ENCODE results near the gene ZNRF3. TPM values are rescaled to one million over a fixed set of nuclear protein-coding genes. Genes with fewer than 3 reads are reported as not detected.

The ZNRF3 gene
- total and polyA plus RNA-seq, 2 donors (not counting 1 experiment from before 2014, with no cell fraction given), result 0.21 to 0.71 TPM

DNA sequence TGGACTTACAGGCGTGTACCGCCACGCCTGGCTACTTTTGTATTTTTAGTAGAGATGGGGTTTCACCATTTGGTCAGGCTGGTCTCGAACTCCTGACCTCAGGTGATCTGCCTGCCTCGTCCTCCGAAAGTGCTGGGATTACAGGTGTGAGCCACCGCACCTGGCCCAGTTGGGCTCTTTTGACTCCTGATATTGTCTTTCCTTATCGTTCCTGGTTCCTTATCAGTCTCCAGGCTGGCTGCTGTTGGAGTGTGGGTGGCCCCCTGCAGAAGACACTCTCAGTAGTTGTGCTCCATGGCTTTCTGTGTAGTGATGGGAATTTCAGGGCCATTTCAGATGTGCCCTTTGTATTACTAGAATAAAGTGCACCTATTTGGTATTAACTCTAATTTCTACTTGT is 123.0 kb downstream of the ZNRF3 start:
- ChIA-PET CTCF (interaction anchor here (0.7 kb wide), 1 partner anchor 240 kb away, joined by 3 read pairs; no protein-coding TSS in a partner anchor), POLR2A (no interaction called here)
- no peak overlapping the region for H3K27ac Mint-ChIP-seq
- no peak overlapping the region for H3K4me3 ChIP-seq (ENCODE audit: control extremely low read depth in 1 of 5, extremely low read depth in 1 of 5, insufficient read depth in 1 of 5, low read depth in 2 of 5, low read length in 4 of 5)
- H3K27ac ChIP-seq (ENCODE audit: low read length in 2 of 2), result no peak overlapping the region
- no peak overlapping the region for H2AFZ ChIP-seq (ENCODE audit: insufficient read depth, low read depth, low read length, poor library complexity, severe bottlenecking)
- H3K27me3 ChIP-seq (replicated peaks in 1 of 4; ENCODE audit: control extremely low read depth in 1 of 4, control insufficient read depth in 3 of 4, insufficient read depth in 4 of 4, low read length in 3 of 4), result peaks cover 0 to 4% (median 0%) of the 10 kb centered on the region in 4 experiments
- H3K79me2 ChIP-seq (ENCODE audit: control insufficient read depth, insufficient read depth, low read length), result no peaks in the 10 kb centered on the region
- H3K9ac ChIP-seq (ENCODE audit: low read length), result no peak overlapping the region
- no peak for TF ChIP-seq EZH2 (IDR thresholded peaks at IDR 0.05; ENCODE audit: borderline replicate concordance, insufficient read depth, low read depth, low read length, poor library complexity, severe bottlenecking)
- TF ChIP-seq, protein P1, sequence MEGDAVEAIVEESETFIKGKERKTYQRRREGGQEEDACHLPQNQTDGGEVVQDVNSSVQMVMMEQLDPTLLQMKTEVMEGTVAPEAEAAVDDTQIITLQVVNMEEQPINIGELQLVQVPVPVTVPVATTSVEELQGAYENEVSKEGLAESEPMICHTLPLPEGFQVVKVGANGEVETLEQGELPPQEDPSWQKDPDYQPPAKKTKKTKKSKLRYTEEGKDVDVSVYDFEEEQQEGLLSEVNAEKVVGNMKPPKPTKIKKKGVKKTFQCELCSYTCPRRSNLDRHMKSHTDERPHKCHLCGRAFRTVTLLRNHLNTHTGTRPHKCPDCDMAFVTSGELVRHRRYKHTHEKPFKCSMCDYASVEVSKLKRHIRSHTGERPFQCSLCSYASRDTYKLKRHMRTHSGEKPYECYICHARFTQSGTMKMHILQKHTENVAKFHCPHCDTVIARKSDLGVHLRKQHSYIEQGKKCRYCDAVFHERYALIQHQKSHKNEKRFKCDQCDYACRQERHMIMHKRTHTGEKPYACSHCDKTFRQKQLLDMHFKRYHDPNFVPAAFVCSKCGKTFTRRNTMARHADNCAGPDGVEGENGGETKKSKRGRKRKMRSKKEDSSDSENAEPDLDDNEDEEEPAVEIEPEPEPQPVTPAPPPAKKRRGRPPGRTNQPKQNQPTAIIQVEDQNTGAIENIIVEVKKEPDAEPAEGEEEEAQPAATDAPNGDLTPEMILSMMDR (IDR thresholded peaks at IDR 0.05), result no peak
- no peak overlapping the region for H3K4me3 Mint-ChIP-seq
- WGBS (ENCODE audit: insufficient coverage), result 88% methylated on average over 8 of the region's 8 CpGs
- H3K4me2 ChIP-seq (replicated peaks; ENCODE audit: low read depth, low read length, poor library complexity, severe bottlenecking), result no peak overlapping the region
- H3K9me3 ChIP-seq (ENCODE audit: control extremely low read depth in 1 of 3, control insufficient read depth in 2 of 3, insufficient read depth in 1 of 3, low read length in 2 of 3), result no peaks in the 10 kb centered on the region
- no peaks in the 10 kb centered on the region for H3K4me1 ChIP-seq (ENCODE audit: control insufficient read depth in 2 of 2, insufficient read depth in 2 of 2, low read length in 2 of 2)
- no peak for DNase-seq
- no peaks in the 10 kb centered on the region for H3K4me1 Mint-ChIP-seq
- H3K36me3 ChIP-seq (replicated peaks in 1 of 2; ENCODE audit: control extremely low read depth in 1 of 2, control insufficient read depth in 1 of 2, extremely low read depth in 1 of 2, insufficient read depth in 2 of 2, low read length in 1 of 2), result no peaks in the 10 kb centered on the region
- H3K9me3 Mint-ChIP-seq (ENCODE audit: insufficient read depth), result no peaks in the 10 kb centered on the region
- H4K20me1 ChIP-seq (ENCODE audit: control insufficient read depth, insufficient read depth, low read length, poor library complexity, severe bottlenecking), result no peaks in the 10 kb centered on the region
- peaks cover 26% of the 10 kb centered on the region for H3K27me3 Mint-ChIP-seq
- ATAC-seq (ENCODE audit: low read depth), result no peak
- intact Hi-C loops (cut with micrococcal nuclease), result no loop called here

DNA sequence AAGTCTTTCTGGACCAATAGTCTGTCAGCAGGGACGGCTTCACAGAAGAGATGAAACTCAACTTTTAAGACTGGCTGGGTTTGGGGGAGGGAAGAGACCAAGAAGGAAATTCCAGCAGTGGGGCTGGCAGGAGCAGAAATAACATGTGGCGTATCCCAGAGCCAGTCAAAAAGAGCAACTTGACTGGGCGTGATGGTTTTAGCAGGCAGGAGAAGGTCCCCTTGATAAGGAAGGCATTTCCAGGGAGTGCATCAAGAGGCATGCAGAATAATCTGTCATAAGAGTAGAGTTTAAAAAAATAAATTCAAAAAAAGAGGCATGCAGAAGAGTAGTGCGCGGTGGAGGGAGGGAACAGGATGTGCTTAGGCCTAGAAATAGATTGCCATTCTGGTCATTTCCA is 125.8 kb downstream of the ZNRF3 start:
- WGBS (ENCODE audit: insufficient coverage), result 90% methylated on average over 5 of the region's 5 CpGs
- no peaks in the 10 kb centered on the region for H3K36me3 ChIP-seq (replicated peaks in 1 of 2; ENCODE audit: control extremely low read depth in 1 of 2, control insufficient read depth in 1 of 2, extremely low read depth in 1 of 2, insufficient read depth in 2 of 2, low read length in 1 of 2)
- POLR2A ChIA-PET, result no interaction called here
- no peaks in the 10 kb centered on the region for H4K20me1 ChIP-seq (ENCODE audit: control insufficient read depth, insufficient read depth, low read length, poor library complexity, severe bottlenecking)
- no peak for TF ChIP-seq EZH2 (IDR thresholded peaks at IDR 0.05; ENCODE audit: borderline replicate concordance, insufficient read depth, low read depth, low read length, poor library complexity, severe bottlenecking)
- TF ChIP-seq, protein P1 (IDR thresholded peaks at IDR 0.05), result no peak
- H3K27me3 ChIP-seq (replicated peaks in 1 of 4; ENCODE audit: control extremely low read depth in 1 of 4, control insufficient read depth in 3 of 4, insufficient read depth in 4 of 4, low read length in 3 of 4), result peaks cover 0 to 9% (median 2%) of the 10 kb centered on the region in 4 experiments
- H3K4me2 ChIP-seq (replicated peaks; ENCODE audit: low read depth, low read length, poor library complexity, severe bottlenecking), result no peak overlapping the region
- intact Hi-C loops (cut with micrococcal nuclease), result no loop called here
- no peak overlapping the region for H3K4me3 Mint-ChIP-seq
- CTCF ChIA-PET, result no interaction called here
- no peaks in the 10 kb centered on the region for H3K4me1 ChIP-seq (ENCODE audit: control insufficient read depth in 2 of 2, insufficient read depth in 2 of 2, low read length in 2 of 2)
- no peaks in the 10 kb centered on the region for H3K79me2 ChIP-seq (ENCODE audit: control insufficient read depth, insufficient read depth, low read length)
- no peaks in the 10 kb centered on the region for H3K4me1 Mint-ChIP-seq
- H3K9me3 Mint-ChIP-seq (ENCODE audit: insufficient read depth), result no peaks in the 10 kb centered on the region
- no peak overlapping the region for H3K27ac ChIP-seq (ENCODE audit: low read length in 2 of 2)
- ATAC-seq (ENCODE audit: low read depth) (no peak), DNase-seq (no peak)
- H3K27me3 Mint-ChIP-seq, result peaks cover 18% of the 10 kb centered on the region
- H3K4me3 ChIP-seq (ENCODE audit: control extremely low read depth in 1 of 5, extremely low read depth in 1 of 5, insufficient read depth in 1 of 5, low read depth in 2 of 5, low read length in 4 of 5), result no peak overlapping the region
- H3K9ac ChIP-seq (ENCODE audit: low read length), result no peak overlapping the region
- H3K27ac Mint-ChIP-seq, result no peak overlapping the region
- no peak overlapping the region for H2AFZ ChIP-seq (ENCODE audit: insufficient read depth, low read depth, low read length, poor library complexity, severe bottlenecking)
- no peaks in the 10 kb centered on the region for H3K9me3 ChIP-seq (ENCODE audit: control extremely low read depth in 1 of 3, control insufficient read depth in 2 of 3, insufficient read depth in 1 of 3, low read length in 2 of 3)
